Kidney tubule cell (primary cell): ENCODE data around the gene CHSY1.

Experiments
- DNase-seq: peaks from one replicate; pipeline ENCODE4 v3.0.0-alpha.2; 2018; ENCODE audit warnings: low spot score

The CHSY1 gene

GRCh38 chr15:101187820-101188636 is 63.8 kb downstream of the CHSY1 start:
- DNase-seq = peak; percentile 72

- no peak for DNase-seq
Observed at GRCh38 chr15:101185770-101186169, 66.1 kb downstream of the CHSY1 start.

GRCh38 chr15:101185336-101185735 is 66.5 kb downstream of the CHSY1 start:
- no peak for DNase-seq

DNA sequence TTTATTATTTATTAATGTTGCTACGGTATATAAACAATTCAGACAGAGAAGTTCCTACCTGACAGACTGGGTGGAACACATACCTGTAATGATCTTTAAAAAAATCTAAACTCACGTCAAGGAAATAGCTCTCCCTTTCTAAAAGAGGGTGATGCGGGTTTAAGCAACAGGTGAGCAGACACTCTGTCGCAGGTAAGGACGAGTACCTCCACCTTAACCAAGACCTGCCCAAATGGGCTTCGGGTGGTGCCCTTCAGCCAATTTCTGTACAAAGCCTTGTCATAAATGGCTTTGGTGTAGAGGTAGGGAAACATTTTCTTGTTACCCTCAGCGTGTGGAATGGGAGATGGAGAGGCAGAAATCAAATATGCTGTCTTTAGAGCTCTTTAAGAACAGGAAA is 67.0 kb downstream of the CHSY1 start:
- no peak for DNase-seq

GRCh38 chr15:101183931-101184305 is 67.9 kb downstream of the CHSY1 start:
- DNase-seq = no peak

DNA sequence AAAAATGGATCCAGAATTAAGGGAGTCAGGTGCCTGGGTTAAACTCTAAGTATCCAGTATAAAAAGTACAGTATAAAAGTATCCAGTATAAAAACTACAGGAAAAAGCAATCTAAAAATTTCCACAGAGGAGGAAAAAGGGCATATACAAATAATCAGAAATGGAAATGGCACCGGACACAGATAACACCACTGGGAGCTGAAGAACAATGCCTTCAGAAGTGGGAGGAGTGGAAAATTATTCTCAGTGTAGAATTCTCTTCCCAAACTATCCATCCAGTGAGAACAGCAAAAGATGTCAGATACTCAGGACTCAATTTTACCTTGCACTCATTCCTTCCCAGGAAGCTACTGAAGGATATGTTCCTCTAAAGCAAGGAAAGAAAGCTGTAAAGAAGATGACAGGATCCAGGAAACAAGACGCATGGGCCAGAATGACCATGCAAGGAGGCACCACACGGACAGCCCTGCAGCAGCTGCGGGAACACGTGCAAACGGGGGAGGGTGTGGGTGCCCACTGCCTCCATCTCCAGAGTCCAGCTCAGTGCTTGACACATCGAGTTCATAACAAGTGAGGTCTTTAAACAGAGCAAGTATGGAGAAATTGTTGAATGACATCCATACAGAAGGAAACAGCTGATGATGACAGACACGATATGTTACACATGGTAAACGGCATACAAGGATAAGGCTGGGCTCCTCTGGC is 68.5 kb downstream of the CHSY1 start:
- DNase-seq = no peak

GRCh38 chr15:101182215-101182614 is 69.6 kb downstream of the CHSY1 start:
- DNase-seq = no peak

DNA sequence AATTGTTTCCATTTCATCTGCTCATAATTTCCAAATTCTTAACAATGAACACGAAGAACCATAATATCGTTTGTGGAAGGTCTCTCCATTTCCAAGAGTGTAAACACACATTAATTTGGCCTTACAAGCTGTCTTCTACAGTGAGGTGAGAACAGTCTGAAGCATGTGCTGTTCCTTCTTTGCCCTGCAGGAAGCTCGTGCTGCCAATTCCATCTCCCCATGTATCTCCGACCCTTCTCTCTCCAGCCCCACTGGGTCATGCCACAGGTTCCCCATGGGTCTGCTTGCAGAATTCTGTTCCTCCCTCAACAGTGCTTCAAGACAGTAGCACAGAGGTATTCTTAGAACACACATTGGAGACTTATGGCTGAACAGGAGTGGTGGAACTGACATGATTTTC is 70.5 kb downstream of the CHSY1 start:
- DNase-seq = no peak

- no peak for DNase-seq
Observed at GRCh38 chr15:101180620-101181307, 71.1 kb downstream of the CHSY1 start.

DNA sequence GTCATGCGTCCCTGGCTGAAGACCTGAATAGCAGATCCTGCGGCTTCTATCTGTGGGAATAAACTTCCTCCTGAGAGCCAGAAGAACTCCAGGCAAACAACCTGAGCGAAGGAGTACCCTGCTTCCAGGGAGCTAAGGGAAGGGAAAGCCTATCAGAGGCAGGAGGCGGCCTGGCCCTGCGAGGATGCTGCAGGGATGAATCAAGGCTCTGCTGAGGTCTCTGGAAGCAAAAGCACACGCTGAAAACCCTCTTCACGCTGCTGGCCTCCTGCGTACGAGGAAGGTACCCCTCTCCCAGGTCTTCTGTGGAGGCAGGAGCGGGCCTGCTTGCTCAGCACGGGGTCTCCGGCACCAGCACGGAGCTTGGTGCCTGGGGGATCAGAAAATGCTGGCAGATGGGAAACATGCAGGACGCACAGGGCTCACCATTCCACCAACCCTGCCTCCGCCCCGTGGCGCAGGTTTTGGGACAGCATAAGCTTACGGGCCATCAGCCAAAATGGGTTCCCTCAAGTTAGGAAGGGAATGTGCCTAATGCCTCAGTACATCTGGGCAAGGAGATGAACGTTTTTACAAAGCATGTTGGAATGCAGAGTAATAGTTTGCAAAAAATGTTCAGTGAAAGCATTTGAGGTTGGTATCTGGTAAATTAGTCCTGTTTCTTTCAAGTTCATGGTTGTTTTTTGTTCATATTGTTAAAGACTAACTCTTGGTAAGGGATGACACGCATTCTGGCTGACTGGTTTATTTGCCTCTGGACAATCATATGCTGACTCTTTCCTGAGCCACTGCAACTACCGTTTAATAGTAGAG is 72.3 kb downstream of the CHSY1 start:
- DNase-seq = peak; percentile 20

GRCh38 chr15:101178931-101179330 is 72.9 kb downstream of the CHSY1 start:
- no peak for DNase-seq

GRCh38 chr15:101178479-101178878 is 73.4 kb downstream of the CHSY1 start:
- no peak for DNase-seq

- no peak for DNase-seq
Observed at GRCh38 chr15:101177866-101178265, 74.0 kb downstream of the CHSY1 start.

DNA sequence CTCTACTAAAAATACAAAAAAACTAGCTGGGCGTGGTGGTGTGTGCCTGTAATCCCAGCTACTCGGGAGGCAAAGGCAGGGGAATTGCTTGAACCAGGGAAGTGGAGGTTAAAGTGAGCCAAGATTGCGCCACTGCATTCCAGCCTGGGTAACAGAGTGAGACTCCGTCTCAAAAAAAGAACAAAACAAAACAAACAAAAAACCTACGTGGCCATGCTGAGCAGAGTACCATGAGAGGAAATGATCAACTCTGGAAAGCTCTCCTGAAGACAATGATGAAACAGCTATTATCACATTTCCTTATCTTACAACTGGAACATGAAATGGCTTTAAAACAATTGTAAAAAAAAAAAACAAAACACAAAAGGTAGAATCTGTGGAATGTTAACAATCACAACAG is 75.2 kb downstream of the CHSY1 start:
- no peak for DNase-seq

DNA sequence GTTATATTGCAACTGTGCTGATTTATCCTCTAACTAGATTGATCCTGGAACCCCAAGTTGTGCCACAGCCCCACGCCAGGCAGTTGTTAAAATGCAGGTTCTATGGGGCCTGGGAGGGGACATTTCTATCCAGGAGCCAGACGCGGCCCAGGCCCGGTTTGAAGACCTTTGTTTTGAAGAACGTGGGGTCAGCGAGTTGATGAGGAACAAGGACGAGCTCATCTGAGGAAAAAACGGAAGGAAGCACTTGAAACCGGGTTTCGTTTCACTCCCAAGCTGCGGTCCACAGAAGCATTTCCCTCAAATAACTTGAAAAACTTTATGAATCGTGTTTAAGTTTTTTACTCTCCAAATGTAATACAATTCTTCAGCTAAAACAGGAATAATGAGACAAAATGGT is 76.4 kb downstream of the CHSY1 start:
- no peak for DNase-seq

DNA sequence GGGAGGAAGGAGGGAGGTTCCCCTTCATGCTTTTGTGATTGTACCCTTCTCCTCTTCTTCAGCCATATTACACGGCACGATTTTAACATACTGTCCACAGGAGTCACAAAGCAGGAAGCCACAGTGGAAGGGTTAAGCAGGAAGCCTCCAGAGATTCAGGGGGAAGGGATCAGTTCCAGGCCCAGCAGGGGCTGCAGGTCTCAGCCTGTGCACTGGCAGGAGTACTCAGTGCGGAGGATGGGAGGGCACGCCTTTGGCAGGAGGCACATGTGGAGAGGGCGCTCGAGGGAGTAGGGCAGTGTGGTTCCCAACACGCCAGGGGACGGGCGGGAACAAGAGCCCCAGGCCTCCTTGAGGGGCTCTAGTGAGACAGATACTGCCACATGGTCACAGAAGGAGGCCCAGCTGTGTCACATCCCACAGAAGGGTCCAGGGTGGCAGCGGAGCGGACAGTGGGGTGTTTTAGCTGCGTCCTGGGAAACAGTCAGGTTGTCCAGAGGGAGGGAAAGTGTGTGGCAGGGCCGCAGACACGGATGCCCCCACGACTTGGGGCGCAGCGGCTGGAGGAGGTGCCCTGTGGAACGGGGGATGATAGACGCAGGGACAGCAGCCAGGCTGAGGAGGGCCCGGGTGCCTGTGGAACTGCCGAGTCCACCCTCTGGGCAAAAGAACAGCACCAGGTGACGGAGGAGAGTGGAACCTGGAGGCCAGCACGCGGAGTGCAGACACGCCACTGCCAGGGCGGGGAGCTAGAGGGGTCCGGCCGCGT is 77.5 kb downstream of the CHSY1 start:
- no peak for DNase-seq

GRCh38 chr15:101173233-101174119 is 78.4 kb downstream of the CHSY1 start:
- DNase-seq = no peak

DNA sequence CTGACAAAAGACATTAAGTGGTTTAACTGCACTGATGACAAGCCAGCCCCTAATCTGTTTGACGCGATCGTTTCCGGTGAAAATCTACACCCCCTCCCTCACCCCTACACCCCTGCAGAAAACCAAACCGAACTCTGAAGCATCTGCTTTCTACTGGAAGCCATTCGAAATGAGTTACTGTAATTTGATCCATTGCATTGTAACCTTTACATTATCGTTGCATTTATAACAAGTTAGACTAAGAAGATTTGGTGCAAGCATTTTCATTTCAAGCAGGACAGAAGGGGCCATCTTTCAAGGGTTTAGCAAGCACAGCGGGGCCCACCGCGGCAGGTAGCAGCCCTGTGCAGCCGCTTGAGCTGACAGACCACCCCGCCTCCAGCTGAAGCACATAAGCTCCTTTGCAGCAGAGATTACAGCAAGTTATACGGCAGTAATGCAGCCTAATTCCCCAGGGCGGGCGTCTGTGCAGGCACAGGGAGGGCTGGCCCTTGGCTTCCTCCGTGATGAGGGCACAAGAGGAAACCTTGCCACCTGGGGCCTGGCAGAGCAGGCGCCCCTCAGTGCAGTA is 79.3 kb downstream of the CHSY1 start:
- no peak for DNase-seq

- no peak for DNase-seq
Observed at GRCh38 chr15:101171954-101172353, 79.9 kb downstream of the CHSY1 start.
